KMS-11 (cell line): Measurements from ENCODE around the gene PPP4R3A.

Experiments
- H2AFZ ChIP-seq: fragments of 200-600 bp; sonication (generic); 2 replicates; pipeline ENCODE4 v1.6.1; 2016; ENCODE audit warnings: antibody characterized with exemption, mixed run types, low read depth
- H3K27ac ChIP-seq: fragments of 200-600 bp; sonication (generic); 2 replicates; pipeline ENCODE4 v1.6.1; 2016; ENCODE audit warnings: mild to moderate bottlenecking, mixed run types
- H3K27me3 ChIP-seq: fragments of 200-600 bp; sonication (generic); 2 replicates; pipeline ENCODE4 v1.6.1; 2017; ENCODE audit warnings: mild to moderate bottlenecking, low read depth, mixed run types, moderate library complexity; ENCODE audit not compliant: insufficient read depth
- H3K36me3 ChIP-seq: fragments of 200-600 bp; sonication (generic); 2 replicates; pipeline ENCODE4 v1.6.1; 2017; ENCODE audit warnings: mild to moderate bottlenecking, mixed run types; ENCODE audit not compliant: insufficient read depth
- H3K4me1 ChIP-seq: fragments of 200-600 bp; sonication (generic); 2 replicates; pipeline ENCODE4 v1.6.1; 2016; ENCODE audit warnings: mild to moderate bottlenecking, low read depth, mixed run types; ENCODE audit not compliant: poor library complexity, severe bottlenecking
- H3K4me2 ChIP-seq: fragments of 200-600 bp; sonication (generic); 2 replicates; pipeline ENCODE4 v1.7.0; 2016; ENCODE audit warnings: mild to moderate bottlenecking, mixed run types
- H3K4me3 ChIP-seq: fragments of 200-600 bp; sonication (generic); IDR thresholded peaks from 2 replicates; pipeline ENCODE4 v1.6.1; 2017; ENCODE audit warnings: low read depth, low read length, mixed read lengths; ENCODE audit not compliant: insufficient read depth
- H3K79me2 ChIP-seq: fragments of 200-600 bp; sonication (generic); 2 replicates; pipeline ENCODE4 v1.6.1; 2016; ENCODE audit warnings: low read depth, mixed run types; ENCODE audit not compliant: insufficient read depth
- H3K9ac ChIP-seq: fragments of 200-600 bp; sonication (generic); 2 replicates; pipeline ENCODE4 v1.6.1; 2016; ENCODE audit warnings: mild to moderate bottlenecking, mixed run types
- H4K20me1 ChIP-seq: fragments of 200-600 bp; sonication (generic); 2 replicates; pipeline ENCODE4 v1.6.1; 2016; ENCODE audit warnings: mild to moderate bottlenecking, mixed run types; ENCODE audit not compliant: insufficient read depth
- CTCF ChIP-seq: fragments of 200-600 bp; sonication (generic); conservative IDR thresholded peaks from 2 replicates; pipeline ENCODE4 v1.6.1; 2017; ENCODE audit warnings: low read depth, mild to moderate bottlenecking, antibody characterized with exemption, low read length, moderate library complexity, mixed read lengths

PPP4R3A gene

GRCh38 chr14:91510171-91511042, at the start of gene PPP4R3A:
PPP4R3A (minus strand) TSS chr14:91510310; CDS start chr14:91509647, 663 bp downstream.
- H2AFZ ChIP-seq, result peak within 1 kb of the TSS; percentile 62
- peaks cover 11% of the 10 kb centered on the region for H3K4me1 ChIP-seq
- H3K4me3 ChIP-seq, result no peak within 1 kb of the TSS
- H3K9ac ChIP-seq, result peak within 1 kb of the TSS; percentile 99
- TF ChIP-seq CTCF, result no peak
- no peaks in the 10 kb centered on the region for H3K27me3 ChIP-seq
- H3K4me2 ChIP-seq, result peak within 1 kb of the TSS; percentile 95
- no peaks in the 10 kb centered on the region for H4K20me1 ChIP-seq
- peak within 1 kb of the TSS; percentile 99 for H3K27ac ChIP-seq
- peaks cover 43% of the 10 kb centered on the region for H3K79me2 ChIP-seq
- no peaks in the 10 kb centered on the region for H3K36me3 ChIP-seq

- H4K20me1 ChIP-seq, result no peaks in the 10 kb centered on the region
- no peak overlapping the region for H2AFZ ChIP-seq
- no peaks in the 10 kb centered on the region for H3K36me3 ChIP-seq
- no peaks in the 10 kb centered on the region for H3K4me1 ChIP-seq
- no peaks in the 10 kb centered on the region for H3K79me2 ChIP-seq
- H3K27me3 ChIP-seq, result no peaks in the 10 kb centered on the region
- H3K4me3 ChIP-seq, result no peak overlapping the region
- no peak for TF ChIP-seq CTCF
- H3K27ac ChIP-seq, result no peak overlapping the region
- no peak overlapping the region for H3K9ac ChIP-seq
- H3K4me2 ChIP-seq, result no peak overlapping the region
Measured at GRCh38 chr14:91555531-91555930, 45.4 kb upstream of the PPP4R3A start.

- Histone ChIP-seq H3K4me1 (no peaks in the 10 kb centered on the region), H2AFZ (no peak overlapping the region), H3K79me2 (no peaks in the 10 kb centered on the region), H3K27ac (no peak overlapping the region), H3K4me2 (no peak overlapping the region), H3K9ac (no peak overlapping the region), H3K4me3 (no peak overlapping the region), H3K27me3 (no peaks in the 10 kb centered on the region), H4K20me1 (no peaks in the 10 kb centered on the region), H3K36me3 (no peaks in the 10 kb centered on the region)
- TF ChIP-seq CTCF, result no peak
Measured at GRCh38 chr14:91554535-91555332, 44.6 kb upstream of the PPP4R3A start.

GRCh38 chr14:91548108-91548507, 38.0 kb upstream of the PPP4R3A start:
- Histone ChIP-seq H3K79me2 (no peaks in the 10 kb centered on the region), H3K9ac (no peak overlapping the region), H3K4me1 (no peaks in the 10 kb centered on the region), H3K36me3 (no peaks in the 10 kb centered on the region), H2AFZ (no peak overlapping the region), H3K4me2 (no peak overlapping the region), H3K27ac (no peak overlapping the region), H3K4me3 (no peak overlapping the region), H4K20me1 (no peaks in the 10 kb centered on the region), H3K27me3 (no peaks in the 10 kb centered on the region)
- TF ChIP-seq CTCF, result no peak
